ENCODE measurements around the gene EPS15. TPM values are rescaled to one million over a fixed set of nuclear protein-coding genes. Genes with fewer than 3 reads are reported as not detected.

EPS15 gene
- total and polyA plus RNA-seq, 2 of the 13 experiments (the other 11 are each of a cell fraction or from before 2014, with no cell fraction given): 14.3 to 19.3 TPM

- 48% methylated on average over 3 of the region's 5 CpGs for WGBS (ENCODE audit: low lambda C conversion rate)
- Histone ChIP-seq H3K79me2 (ENCODE audit: insufficient read depth, low read length) (no peaks in the 10 kb centered on the region), H3K36me3 (replicated peaks in 1 of 2; ENCODE audit: control insufficient read depth in 1 of 2, insufficient read depth in 2 of 2, low read length in 2 of 2) (no peaks in the 10 kb centered on the region), H3K9ac (ENCODE audit: insufficient read depth, low read depth, low read length) (no peak overlapping the region), H3K27me3 (ENCODE audit: control insufficient read depth in 1 of 2, insufficient read depth in 2 of 2, low read length in 2 of 2) (no peaks in the 10 kb centered on the region), H3K4me2 (ENCODE audit: low read depth, low read length) (no peak overlapping the region), H3K4me1 (ENCODE audit: insufficient read depth, low read length) (peaks cover 34% of the 10 kb centered on the region), H3K27ac (ENCODE audit: extremely low read length, insufficient read depth, low read length) (no peak overlapping the region), H3K9me3 (ENCODE audit: low read length) (no peaks in the 10 kb centered on the region), H4K20me1 (ENCODE audit: insufficient read depth, low read length) (no peaks in the 10 kb centered on the region), H3K4me3 (replicated peaks in 1 of 3; ENCODE audit: insufficient read depth in 1 of 3, low read depth in 2 of 3, low read length in 3 of 3) (no peak overlapping the region), H2AFZ (ENCODE audit: low read length) (no peak overlapping the region)
- intact Hi-C loops (cut with micrococcal nuclease; ENCODE audit: unreplicated experiment): no loop called here
- DNase-seq (ENCODE audit: low spot score) (no peak), ATAC-seq (no peak), FAIRE-seq (no peak)
- no peak for TF ChIP-seq NFKB2 (CRISPR knock-in tag; IDR thresholded peaks at IDR 0.05; ENCODE audit: borderline replicate concordance)
- no peak for TF ChIP-seq CHD2 (IDR thresholded peaks at IDR 0.05; ENCODE audit: low read depth, low read length)
- ChIA-PET POLR2A (no interaction called here), CTCF (ENCODE audit: low intra/inter-chr PET ratio, low total read pairs) (no interaction called here)
- BruUV-seq (replicated peaks): no TSS peak
- in situ Hi-C loops (cut with HindIII; ENCODE audit: extremely low pct_ligation_motif_present, low pct_unique_long_range_greater_than_20kb): no loop called here
Measured at GRCh38 chr1:51306950-51307349, 212.1 kb downstream of the EPS15 start.

DNA sequence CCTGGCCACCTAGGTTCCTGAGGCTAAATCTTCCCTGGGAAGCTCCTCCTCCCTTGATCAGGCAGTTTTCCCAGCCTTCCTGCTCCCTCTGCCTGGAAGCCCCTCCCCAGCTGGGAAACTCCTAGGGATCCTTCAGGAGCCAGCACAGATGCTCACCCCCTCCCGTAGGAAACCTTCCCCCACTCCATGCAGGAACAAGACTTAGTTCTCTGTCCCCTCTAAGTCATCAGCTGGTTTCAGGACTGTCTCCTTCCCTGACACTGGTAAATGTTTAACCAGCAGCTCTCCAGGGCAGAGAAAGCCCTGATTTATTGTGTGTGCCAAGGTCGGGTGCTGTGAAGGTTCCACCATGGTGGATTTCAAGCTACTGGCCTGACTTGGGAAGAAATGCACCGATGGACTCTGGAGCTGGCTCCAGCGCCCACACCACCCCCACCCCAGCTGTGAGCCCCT, 213.7 kb downstream of the EPS15 start:
- in situ Hi-C loops (cut with HindIII; ENCODE audit: extremely low pct_ligation_motif_present, low pct_unique_long_range_greater_than_20kb) (no loop called here), intact Hi-C loops (cut with micrococcal nuclease; ENCODE audit: unreplicated experiment) (no loop called here)
- no TSS peak for BruUV-seq (replicated peaks)
- H4K20me1 ChIP-seq (ENCODE audit: insufficient read depth, low read length): no peaks in the 10 kb centered on the region
- no peaks in the 10 kb centered on the region for H3K9me3 ChIP-seq (ENCODE audit: low read length)
- no peak overlapping the region for H2AFZ ChIP-seq (ENCODE audit: low read length)
- ChIA-PET POLR2A (interaction anchor here (0.8 to 1.8 kb wide), 2 partner anchors 9 to 24 kb away, joined by 3 to 6 read pairs; no protein-coding TSS in a partner anchor), CTCF (ENCODE audit: low intra/inter-chr PET ratio, low total read pairs) (no interaction called here)
- no peak overlapping the region for H3K27ac ChIP-seq (ENCODE audit: extremely low read length, insufficient read depth, low read length)
- 0% methylated on average over 2 of the region's 4 CpGs for WGBS (ENCODE audit: low lambda C conversion rate)
- no peak overlapping the region for H3K9ac ChIP-seq (ENCODE audit: insufficient read depth, low read depth, low read length)
- FAIRE-seq (peak; percentile 85), ATAC-seq (peak; percentile 84), DNase-seq (ENCODE audit: low spot score) (peak; percentile 55)
- H3K4me1 ChIP-seq (ENCODE audit: insufficient read depth, low read length): peaks cover 34% of the 10 kb centered on the region
- peak overlapping the region; percentile 67 for H3K4me2 ChIP-seq (ENCODE audit: low read depth, low read length)
- no peaks in the 10 kb centered on the region for H3K79me2 ChIP-seq (ENCODE audit: insufficient read depth, low read length)
- no peaks in the 10 kb centered on the region; a peak in 1 of 5 replicates for H3K27me3 ChIP-seq (ENCODE audit: control insufficient read depth in 1 of 2, insufficient read depth in 2 of 2, low read length in 2 of 2)
- H3K4me3 ChIP-seq (replicated peaks in 1 of 3; ENCODE audit: insufficient read depth in 1 of 3, low read depth in 2 of 3, low read length in 3 of 3): peak overlapping the region in 1 of 3 experiments; percentile 22; a peak in 1 of 6 replicates
- H3K36me3 ChIP-seq (replicated peaks in 1 of 2; ENCODE audit: control insufficient read depth in 1 of 2, insufficient read depth in 2 of 2, low read length in 2 of 2): no peaks in the 10 kb centered on the region
- no peak for TF ChIP-seq ZNF335 (CRISPR knock-in tag; IDR thresholded peaks at IDR 0.05)
- no peak for TF ChIP-seq PHF8 (CRISPR knock-in tag; IDR thresholded peaks at IDR 0.05)
- no peak for TF ChIP-seq AGO2 (optimal IDR thresholded peaks at IDR 0.05; ENCODE audit: low read depth, low read length)
- 0 out of 2 replicates have a peak, but pooled peaks have one; percentile 33 for TF ChIP-seq PAXIP1 (CRISPR knock-in tag; conservative IDR thresholded peaks at IDR 0.05)
- TF ChIP-seq KDM2A (CRISPR knock-in tag; IDR thresholded peaks at IDR 0.05; ENCODE audit: borderline replicate concordance, low read depth): peak; percentile 22; the same call in 1 of the 2 replicates
- TF ChIP-seq ZNF296 (CRISPR knock-in tag; conservative IDR thresholded peaks at IDR 0.05): no peak
- no peak for TF ChIP-seq CREB1 (IDR thresholded peaks at IDR 0.05)
- no peak for TF ChIP-seq CREB1 (CRISPR knock-in tag; IDR thresholded peaks at IDR 0.05)
- TF ChIP-seq LCORL (IDR thresholded peaks at IDR 0.05): no peak
- 0 out of 2 replicates have a peak, but pooled peaks have one; percentile 43 for TF ChIP-seq LCORL (CRISPR knock-in tag; IDR thresholded peaks at IDR 0.05)
- TF ChIP-seq TFAP4 (IDR thresholded peaks at IDR 0.05; ENCODE audit: borderline replicate concordance, low read depth): peak; percentile 91; the same call in 1 of the 2 replicates
- TF ChIP-seq HMG20B (CRISPR knock-in tag; conservative IDR thresholded peaks at IDR 0.05): 0 out of 2 replicates have a peak, but pooled peaks have one; percentile 26
- TF ChIP-seq DRAP1 (CRISPR knock-in tag; IDR thresholded peaks at IDR 0.05): 0 out of 2 replicates have a peak, but pooled peaks have one; percentile 16
- no peak for TF ChIP-seq BRCA1 (CRISPR knock-in tag; IDR thresholded peaks at IDR 0.05)
